Measurements from ENCODE around the gene LRMDA. TPM values are rescaled to one million over a fixed set of nuclear protein-coding genes. Genes with fewer than 3 reads are reported as not detected.
A peak's percentile ranks its signal among the peaks of the same experiment; 100 is the strongest.

The LRMDA gene
- total RNA-seq, 1 experiment from 2014 or later, result 1.2 TPM

DNA sequence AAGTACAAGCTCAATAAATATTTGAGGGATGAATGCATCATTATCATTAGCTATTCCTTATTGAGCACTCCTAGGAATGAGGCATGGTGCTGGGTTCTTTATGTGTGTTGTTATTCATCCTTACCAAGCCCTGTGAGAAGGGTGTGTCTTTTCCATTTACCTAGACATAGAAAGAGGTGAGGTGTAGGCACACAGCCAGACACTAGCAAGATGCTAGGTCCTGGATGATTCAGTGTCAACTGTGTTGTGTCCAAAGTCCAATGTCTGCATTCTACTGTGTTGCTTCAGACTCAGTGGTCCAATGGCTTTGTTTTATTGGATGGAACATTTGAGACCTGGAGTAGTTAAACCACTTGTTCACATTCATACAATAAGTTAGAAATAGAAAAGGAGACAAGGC is 605.5 kb downstream of the LRMDA start:
- BruUV-seq (replicated peaks), result no TSS peak
- Histone ChIP-seq H3K9me2 (replicated peaks; ENCODE audit: low read length) (no peaks in the 10 kb centered on the region), H3K27ac (ENCODE audit: low read length) (no peak overlapping the region), H3F3A (ENCODE audit: low read length, unreplicated experiment) (no peaks in the 10 kb centered on the region), H3K36me3 (ENCODE audit: low read depth, low read length) (no peaks in the 10 kb centered on the region), H3K27me3 (ENCODE audit: low read length) (peaks cover 40% of the 10 kb centered on the region), H3K4me3 (ENCODE audit: low read length) (no peak overlapping the region), H3K4me1 (ENCODE audit: insufficient read depth, low read length) (peaks cover 23% of the 10 kb centered on the region), H3K9ac (ENCODE audit: low read length) (no peak overlapping the region), H3K9me3 (ENCODE audit: low read length) (peaks cover 18% of the 10 kb centered on the region), H3K4me2 (ENCODE audit: low read length) (peak overlapping the region; percentile 58; the same call in 1 of the 2 replicates), H3K79me2 (ENCODE audit: low read length) (no peaks in the 10 kb centered on the region), H4K20me1 (ENCODE audit: low read length) (no peaks in the 10 kb centered on the region), H2AFZ (ENCODE audit: low read length) (0 out of 2 replicates have a peak overlapping the region, but pooled peaks have one; percentile 56)
- ChIA-PET POLR2A (ENCODE audit: unreplicated experiment) (interaction anchor here (0.6 to 0.7 kb wide), 3 partner anchors 26 to 435 kb away, joined by 3 to 5 read pairs (median 4); no protein-coding TSS in a partner anchor), CTCF (interaction anchor here (0.5 to 1.7 kb wide), 21 partner anchors 9 to 740 kb away, joined by 3 to 26 read pairs (median 3); partner anchors contain the start of gene ZNF503)
- TF ChIP-seq EZH2phosphoT487 (IDR thresholded peaks at IDR 0.05; ENCODE audit: borderline replicate concordance, low read length), result no peak
- TF ChIP-seq, protein P1, sequence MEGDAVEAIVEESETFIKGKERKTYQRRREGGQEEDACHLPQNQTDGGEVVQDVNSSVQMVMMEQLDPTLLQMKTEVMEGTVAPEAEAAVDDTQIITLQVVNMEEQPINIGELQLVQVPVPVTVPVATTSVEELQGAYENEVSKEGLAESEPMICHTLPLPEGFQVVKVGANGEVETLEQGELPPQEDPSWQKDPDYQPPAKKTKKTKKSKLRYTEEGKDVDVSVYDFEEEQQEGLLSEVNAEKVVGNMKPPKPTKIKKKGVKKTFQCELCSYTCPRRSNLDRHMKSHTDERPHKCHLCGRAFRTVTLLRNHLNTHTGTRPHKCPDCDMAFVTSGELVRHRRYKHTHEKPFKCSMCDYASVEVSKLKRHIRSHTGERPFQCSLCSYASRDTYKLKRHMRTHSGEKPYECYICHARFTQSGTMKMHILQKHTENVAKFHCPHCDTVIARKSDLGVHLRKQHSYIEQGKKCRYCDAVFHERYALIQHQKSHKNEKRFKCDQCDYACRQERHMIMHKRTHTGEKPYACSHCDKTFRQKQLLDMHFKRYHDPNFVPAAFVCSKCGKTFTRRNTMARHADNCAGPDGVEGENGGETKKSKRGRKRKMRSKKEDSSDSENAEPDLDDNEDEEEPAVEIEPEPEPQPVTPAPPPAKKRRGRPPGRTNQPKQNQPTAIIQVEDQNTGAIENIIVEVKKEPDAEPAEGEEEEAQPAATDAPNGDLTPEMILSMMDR (conservative IDR thresholded peaks at IDR 0.05; ENCODE audit: low read depth, low read length), result no peak
- TF ChIP-seq EZH2 (IDR thresholded peaks at IDR 0.05; ENCODE audit: low read length, unreplicated experiment), result no peak
- DNase-seq (peak; percentile 94), ATAC-seq (peak; percentile 40)
- intact Hi-C loops (cut with micrococcal nuclease), result loop anchor here (1.0 to 10.0 kb wide), 13 partner anchors 78 to 1075 kb away; no protein-coding TSS in a partner anchor

DNA sequence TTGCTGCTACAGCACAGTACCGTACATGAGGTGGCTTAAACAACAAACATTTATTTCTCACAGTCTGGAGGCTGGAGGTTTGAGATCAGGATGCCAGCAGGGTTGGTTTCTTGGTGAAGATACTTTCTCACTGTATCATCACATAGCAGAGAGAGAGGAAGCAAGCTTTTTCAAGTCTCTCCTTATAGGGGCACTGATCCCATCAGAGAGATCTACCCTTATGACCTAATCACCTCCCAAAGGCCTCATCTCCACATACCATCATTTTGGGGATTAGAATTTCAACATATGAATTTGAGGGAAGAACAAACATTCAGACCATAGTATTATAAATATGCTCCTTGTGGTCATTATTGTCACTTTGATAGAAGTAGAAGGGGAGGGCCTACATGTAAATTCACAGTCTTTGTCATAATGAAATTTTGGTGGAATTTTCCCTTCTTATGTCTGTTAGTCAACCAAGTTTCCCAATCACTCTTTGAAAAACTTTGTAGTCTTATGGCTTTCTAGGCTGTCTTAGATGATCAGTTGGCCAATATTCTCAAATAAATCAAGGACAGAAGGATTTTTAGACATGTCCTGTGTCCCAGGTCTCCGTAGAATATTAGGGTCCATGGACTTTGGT is 606.2 kb downstream of the LRMDA start:
- BruUV-seq (replicated peaks), result no TSS peak
- Histone ChIP-seq H3K79me2 (ENCODE audit: low read length) (no peaks in the 10 kb centered on the region), H3K4me1 (ENCODE audit: insufficient read depth, low read length) (peaks cover 23% of the 10 kb centered on the region), H2AFZ (ENCODE audit: low read length) (no peak overlapping the region), H3K9me3 (ENCODE audit: low read length) (peaks cover 18% of the 10 kb centered on the region), H3K36me3 (ENCODE audit: low read depth, low read length) (no peaks in the 10 kb centered on the region), H3K9ac (ENCODE audit: low read length) (no peak overlapping the region), H3K4me2 (ENCODE audit: low read length) (no peak overlapping the region), H3K4me3 (ENCODE audit: low read length) (no peak overlapping the region), H3K27me3 (ENCODE audit: low read length) (peaks cover 47% of the 10 kb centered on the region), H4K20me1 (ENCODE audit: low read length) (no peaks in the 10 kb centered on the region), H3K9me2 (replicated peaks; ENCODE audit: low read length) (no peaks in the 10 kb centered on the region), H3F3A (ENCODE audit: low read length, unreplicated experiment) (no peaks in the 10 kb centered on the region), H3K27ac (ENCODE audit: low read length) (no peak overlapping the region)
- ChIA-PET CTCF (interaction anchor here (0.7 to 1.1 kb wide), 2 partner anchors 11 to 274 kb away, joined by 3 to 4 read pairs; no protein-coding TSS in a partner anchor), POLR2A (ENCODE audit: unreplicated experiment) (interaction anchor here (0.6 kb wide), 1 partner anchor 13 kb away, joined by 3 read pairs; no protein-coding TSS in a partner anchor)
- intact Hi-C loops (cut with micrococcal nuclease), result loop anchor here (2.0 to 10.0 kb wide), 7 partner anchors 77 to 743 kb away; no protein-coding TSS in a partner anchor
- no peak for TF ChIP-seq EZH2 (IDR thresholded peaks at IDR 0.05; ENCODE audit: low read length, unreplicated experiment)
- no peak for TF ChIP-seq EZH2phosphoT487 (IDR thresholded peaks at IDR 0.05; ENCODE audit: borderline replicate concordance, low read length)
- TF ChIP-seq, protein P1 (conservative IDR thresholded peaks at IDR 0.05; ENCODE audit: low read depth, low read length), result no peak
- DNase-seq (no peak), ATAC-seq (no peak)

DNA sequence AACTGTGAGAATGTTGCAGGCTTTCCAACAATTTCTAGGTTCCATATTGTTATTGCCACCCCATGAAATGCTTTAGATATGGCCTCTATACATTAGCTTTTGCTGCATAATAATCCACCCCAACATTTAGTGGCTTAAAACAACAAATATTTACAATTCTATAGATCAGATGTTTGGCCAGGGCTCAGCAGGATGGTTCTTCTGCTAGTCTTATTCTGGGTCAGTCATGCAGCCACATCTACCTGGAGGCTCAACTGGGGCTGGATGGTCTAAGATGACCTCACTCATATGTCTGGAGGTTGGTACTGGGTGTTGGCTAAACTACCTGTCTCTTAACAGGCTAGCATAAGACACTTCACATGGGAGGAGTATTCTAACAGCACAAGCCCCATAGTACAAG is 607.3 kb downstream of the LRMDA start:
- Histone ChIP-seq H3K4me2 (ENCODE audit: low read length) (no peak overlapping the region), H3K4me1 (ENCODE audit: insufficient read depth, low read length) (peaks cover 17% of the 10 kb centered on the region), H3K27me3 (ENCODE audit: low read length) (peaks cover 51% of the 10 kb centered on the region), H3K4me3 (ENCODE audit: low read length) (no peak overlapping the region), H3K79me2 (ENCODE audit: low read length) (no peaks in the 10 kb centered on the region), H3F3A (ENCODE audit: low read length, unreplicated experiment) (no peaks in the 10 kb centered on the region), H3K36me3 (ENCODE audit: low read depth, low read length) (no peaks in the 10 kb centered on the region), H3K27ac (ENCODE audit: low read length) (no peak overlapping the region), H2AFZ (ENCODE audit: low read length) (no peak overlapping the region), H3K9me2 (replicated peaks; ENCODE audit: low read length) (no peaks in the 10 kb centered on the region), H3K9ac (ENCODE audit: low read length) (no peak overlapping the region), H4K20me1 (ENCODE audit: low read length) (no peaks in the 10 kb centered on the region), H3K9me3 (ENCODE audit: low read length) (peaks cover 18% of the 10 kb centered on the region)
- ChIA-PET POLR2A (ENCODE audit: unreplicated experiment) (no interaction called here), CTCF (no interaction called here)
- ATAC-seq (no peak), DNase-seq (no peak)
- TF ChIP-seq EZH2 (IDR thresholded peaks at IDR 0.05; ENCODE audit: low read length, unreplicated experiment) (no peak), EZH2phosphoT487 (IDR thresholded peaks at IDR 0.05; ENCODE audit: borderline replicate concordance, low read length) (no peak)
- TF ChIP-seq, protein P1 (conservative IDR thresholded peaks at IDR 0.05; ENCODE audit: low read depth, low read length), result no peak
- no TSS peak for BruUV-seq (replicated peaks)
- intact Hi-C loops (cut with micrococcal nuclease), result loop anchor here (10.0 kb wide), 2 partner anchors 504 to 744 kb away; no protein-coding TSS in a partner anchor
